K562 (cell line): ENCODE data around the gene IL31. TPM values are rescaled to one million over a fixed set of nuclear protein-coding genes. Genes with fewer than 3 reads are reported as not detected.

ENCODE experiments used
- CBX8 ChIP-seq: fragments of 200-600 bp; sonication (generic); IDR thresholded peaks from 2 replicates; pipeline ENCODE4 v1.6.1; 2012; ENCODE audit warnings: borderline replicate concordance, mixed run types, low read depth, mild to moderate bottlenecking, moderate library complexity, mixed read lengths, low read length, control low read depth, inconsistent platforms; ENCODE audit not compliant: poor library complexity, severe bottlenecking; ENCODE audit errors: extremely low read depth
- E2F4 ChIP-seq: sonication (generic); formaldehyde crosslinking; IDR thresholded peaks from 2 replicates; pipeline ENCODE4 v1.8.0; 2022; ENCODE audit warnings: mild to moderate bottlenecking, low read depth, missing genetic modification reagents
- MEIS2 ChIP-seq: fragments of 450-650 bp; IDR thresholded peaks from 2 replicates; pipeline ENCODE4 v1.6.1; 2014; ENCODE audit warnings: mild to moderate bottlenecking; ENCODE audit not compliant: partially characterized antibody
- NR1H2 ChIP-seq: sonication (generic); formaldehyde crosslinking; IDR thresholded peaks from 2 replicates; pipeline ENCODE4 v1.4.0; 2020; ENCODE audit warnings: mild to moderate bottlenecking, missing genetic modification reagents
- SNIP1 ChIP-seq: fragments of 450-650 bp; IDR thresholded peaks from 2 replicates; pipeline ENCODE4 v1.7.1; 2017; ENCODE audit warnings: low read depth, mild to moderate bottlenecking
- SRF ChIP-seq, 2 experiments: fragments of 250-450, 450-650 bp in 1 of 2; sonication (Bioruptor Pico) in 1 of 2; sonication (generic) in 1 of 2; formaldehyde crosslinking; IDR thresholded peaks; 2 replicates each; pipeline versions ENCODE4 v1.5.0 to v1.5.1; 2020 to 2022; ENCODE audit warnings: mild to moderate bottlenecking in 1 of 2, missing genetic modification reagents in 1 of 2
- polyA plus RNA-seq, 8 experiments: library from polyadenylated mRNA; depleted of rRNA in 4 of 8; stranded (reverse) in 5 of 8; unstranded in 3 of 8; fragments of >200 nt; fragmentation: Nextera tagmentation in 2 of 8; fragmentation: Illumina TruSeq in 1 of 8; extraction: Ambion mirVana in 2 of 8; extraction: Trizol in 1 of 8; gene quantifications; 2 replicates each; pipeline versions ENCODE4 v1.2.1 to v1.2.3, GENCODE V29; 2011 to 2014; ENCODE audit warnings: inconsistent platforms in 1 of 8, missing spikeins in 1 of 8
- total RNA-seq, 7 experiments: library from RNA; depleted of rRNA in 6 of 7; stranded (reverse); fragments of >200 nt in 6 of 7; fragmentation: Illumina TruSeq in 2 of 7; extraction: Trizol in 2 of 7; gene quantifications; 2 replicates each; pipeline versions ENCODE4 v1.2.1 to v1.2.3, GENCODE V29; 2011 to 2021; ENCODE audit warnings: low replicate concordance in 1 of 7
- TF ChIP-seq, protein P1 (sequence below): fragments of 200-800 bp; sonication (Bioruptor generic); IDR thresholded peaks from 2 replicates; pipeline ENCODE4 v1.6.1; 2017; ENCODE audit warnings: missing genetic modification characterization, missing compliant biosample characterization
- TF ChIP-seq, protein P2 (sequence below): fragments of 200-600 bp; sonication (generic); IDR thresholded peaks from one replicate; pipeline ENCODE4 v1.6.1; 2012; ENCODE audit warnings: mild to moderate bottlenecking, low read depth, low read length, inconsistent platforms
- TF ChIP-seq, protein P3 (sequence below): sonication (generic); formaldehyde crosslinking; IDR thresholded peaks from 2 replicates; pipeline ENCODE4 v1.8.0; 2022; ENCODE audit warnings: mild to moderate bottlenecking, missing genetic modification reagents

IL31 gene
- total and polyA plus RNA-seq, 9 of the 15 experiments (the other 6 are each of a cell fraction or from before 2014, with no cell fraction given), result not detected

DNA sequence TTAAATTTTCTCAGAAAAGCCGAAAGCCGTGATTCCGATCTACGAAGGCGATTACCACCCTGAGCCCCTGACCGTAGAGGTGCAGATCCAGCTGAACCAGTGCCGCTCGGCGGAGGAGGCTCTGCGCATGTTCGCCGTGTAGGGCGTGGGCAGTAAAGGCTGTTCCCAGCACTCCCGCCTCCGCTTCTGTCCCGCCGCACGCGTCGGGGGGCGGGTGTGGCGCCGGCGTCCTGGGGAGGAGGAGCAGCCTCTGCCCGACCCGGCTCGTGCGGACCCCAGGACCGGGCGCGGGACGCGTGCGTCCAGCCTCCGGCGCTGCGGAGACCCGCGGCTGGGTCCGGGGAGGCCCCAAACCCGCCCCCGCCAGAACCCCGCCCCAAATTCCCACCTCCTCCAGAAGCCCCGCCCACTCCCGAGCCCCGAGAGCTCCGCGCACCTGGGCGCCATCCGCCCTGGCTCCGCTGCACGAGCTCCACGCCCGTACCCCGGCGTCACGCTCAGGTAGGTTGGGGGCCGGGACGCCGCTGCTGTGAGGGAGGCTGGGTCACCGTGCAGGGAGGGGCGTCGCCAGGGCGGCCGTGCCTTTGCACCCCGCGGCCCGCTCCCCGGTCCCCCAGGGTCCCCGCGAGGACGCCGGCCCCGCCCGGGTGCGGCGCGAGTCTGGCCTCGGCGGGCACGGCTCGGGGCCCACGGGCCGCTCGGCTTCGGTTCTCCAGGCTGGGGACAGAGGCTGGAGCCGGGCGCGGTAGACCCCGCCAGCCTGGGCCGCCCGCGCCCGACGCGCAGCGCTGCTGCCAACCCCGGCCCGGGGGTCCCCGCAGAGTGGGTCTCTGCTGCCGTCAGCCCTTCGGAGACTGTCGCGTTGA lies 29.5 kb upstream of the IL31 start, which contains the start of gene B3GNT4 (continued):
- TF ChIP-seq, protein P1, sequence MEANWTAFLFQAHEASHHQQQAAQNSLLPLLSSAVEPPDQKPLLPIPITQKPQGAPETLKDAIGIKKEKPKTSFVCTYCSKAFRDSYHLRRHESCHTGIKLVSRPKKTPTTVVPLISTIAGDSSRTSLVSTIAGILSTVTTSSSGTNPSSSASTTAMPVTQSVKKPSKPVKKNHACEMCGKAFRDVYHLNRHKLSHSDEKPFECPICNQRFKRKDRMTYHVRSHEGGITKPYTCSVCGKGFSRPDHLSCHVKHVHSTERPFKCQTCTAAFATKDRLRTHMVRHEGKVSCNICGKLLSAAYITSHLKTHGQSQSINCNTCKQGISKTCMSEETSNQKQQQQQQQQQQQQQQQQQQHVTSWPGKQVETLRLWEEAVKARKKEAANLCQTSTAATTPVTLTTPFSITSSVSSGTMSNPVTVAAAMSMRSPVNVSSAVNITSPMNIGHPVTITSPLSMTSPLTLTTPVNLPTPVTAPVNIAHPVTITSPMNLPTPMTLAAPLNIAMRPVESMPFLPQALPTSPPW (CRISPR knock-in tag), result peak; percentile 66
- no peak for TF ChIP-seq E2F4 (CRISPR knock-in tag)
- no peak for TF ChIP-seq CBX8
- no peak for TF ChIP-seq NR1H2 (CRISPR knock-in tag)
- TF ChIP-seq, protein P2, sequence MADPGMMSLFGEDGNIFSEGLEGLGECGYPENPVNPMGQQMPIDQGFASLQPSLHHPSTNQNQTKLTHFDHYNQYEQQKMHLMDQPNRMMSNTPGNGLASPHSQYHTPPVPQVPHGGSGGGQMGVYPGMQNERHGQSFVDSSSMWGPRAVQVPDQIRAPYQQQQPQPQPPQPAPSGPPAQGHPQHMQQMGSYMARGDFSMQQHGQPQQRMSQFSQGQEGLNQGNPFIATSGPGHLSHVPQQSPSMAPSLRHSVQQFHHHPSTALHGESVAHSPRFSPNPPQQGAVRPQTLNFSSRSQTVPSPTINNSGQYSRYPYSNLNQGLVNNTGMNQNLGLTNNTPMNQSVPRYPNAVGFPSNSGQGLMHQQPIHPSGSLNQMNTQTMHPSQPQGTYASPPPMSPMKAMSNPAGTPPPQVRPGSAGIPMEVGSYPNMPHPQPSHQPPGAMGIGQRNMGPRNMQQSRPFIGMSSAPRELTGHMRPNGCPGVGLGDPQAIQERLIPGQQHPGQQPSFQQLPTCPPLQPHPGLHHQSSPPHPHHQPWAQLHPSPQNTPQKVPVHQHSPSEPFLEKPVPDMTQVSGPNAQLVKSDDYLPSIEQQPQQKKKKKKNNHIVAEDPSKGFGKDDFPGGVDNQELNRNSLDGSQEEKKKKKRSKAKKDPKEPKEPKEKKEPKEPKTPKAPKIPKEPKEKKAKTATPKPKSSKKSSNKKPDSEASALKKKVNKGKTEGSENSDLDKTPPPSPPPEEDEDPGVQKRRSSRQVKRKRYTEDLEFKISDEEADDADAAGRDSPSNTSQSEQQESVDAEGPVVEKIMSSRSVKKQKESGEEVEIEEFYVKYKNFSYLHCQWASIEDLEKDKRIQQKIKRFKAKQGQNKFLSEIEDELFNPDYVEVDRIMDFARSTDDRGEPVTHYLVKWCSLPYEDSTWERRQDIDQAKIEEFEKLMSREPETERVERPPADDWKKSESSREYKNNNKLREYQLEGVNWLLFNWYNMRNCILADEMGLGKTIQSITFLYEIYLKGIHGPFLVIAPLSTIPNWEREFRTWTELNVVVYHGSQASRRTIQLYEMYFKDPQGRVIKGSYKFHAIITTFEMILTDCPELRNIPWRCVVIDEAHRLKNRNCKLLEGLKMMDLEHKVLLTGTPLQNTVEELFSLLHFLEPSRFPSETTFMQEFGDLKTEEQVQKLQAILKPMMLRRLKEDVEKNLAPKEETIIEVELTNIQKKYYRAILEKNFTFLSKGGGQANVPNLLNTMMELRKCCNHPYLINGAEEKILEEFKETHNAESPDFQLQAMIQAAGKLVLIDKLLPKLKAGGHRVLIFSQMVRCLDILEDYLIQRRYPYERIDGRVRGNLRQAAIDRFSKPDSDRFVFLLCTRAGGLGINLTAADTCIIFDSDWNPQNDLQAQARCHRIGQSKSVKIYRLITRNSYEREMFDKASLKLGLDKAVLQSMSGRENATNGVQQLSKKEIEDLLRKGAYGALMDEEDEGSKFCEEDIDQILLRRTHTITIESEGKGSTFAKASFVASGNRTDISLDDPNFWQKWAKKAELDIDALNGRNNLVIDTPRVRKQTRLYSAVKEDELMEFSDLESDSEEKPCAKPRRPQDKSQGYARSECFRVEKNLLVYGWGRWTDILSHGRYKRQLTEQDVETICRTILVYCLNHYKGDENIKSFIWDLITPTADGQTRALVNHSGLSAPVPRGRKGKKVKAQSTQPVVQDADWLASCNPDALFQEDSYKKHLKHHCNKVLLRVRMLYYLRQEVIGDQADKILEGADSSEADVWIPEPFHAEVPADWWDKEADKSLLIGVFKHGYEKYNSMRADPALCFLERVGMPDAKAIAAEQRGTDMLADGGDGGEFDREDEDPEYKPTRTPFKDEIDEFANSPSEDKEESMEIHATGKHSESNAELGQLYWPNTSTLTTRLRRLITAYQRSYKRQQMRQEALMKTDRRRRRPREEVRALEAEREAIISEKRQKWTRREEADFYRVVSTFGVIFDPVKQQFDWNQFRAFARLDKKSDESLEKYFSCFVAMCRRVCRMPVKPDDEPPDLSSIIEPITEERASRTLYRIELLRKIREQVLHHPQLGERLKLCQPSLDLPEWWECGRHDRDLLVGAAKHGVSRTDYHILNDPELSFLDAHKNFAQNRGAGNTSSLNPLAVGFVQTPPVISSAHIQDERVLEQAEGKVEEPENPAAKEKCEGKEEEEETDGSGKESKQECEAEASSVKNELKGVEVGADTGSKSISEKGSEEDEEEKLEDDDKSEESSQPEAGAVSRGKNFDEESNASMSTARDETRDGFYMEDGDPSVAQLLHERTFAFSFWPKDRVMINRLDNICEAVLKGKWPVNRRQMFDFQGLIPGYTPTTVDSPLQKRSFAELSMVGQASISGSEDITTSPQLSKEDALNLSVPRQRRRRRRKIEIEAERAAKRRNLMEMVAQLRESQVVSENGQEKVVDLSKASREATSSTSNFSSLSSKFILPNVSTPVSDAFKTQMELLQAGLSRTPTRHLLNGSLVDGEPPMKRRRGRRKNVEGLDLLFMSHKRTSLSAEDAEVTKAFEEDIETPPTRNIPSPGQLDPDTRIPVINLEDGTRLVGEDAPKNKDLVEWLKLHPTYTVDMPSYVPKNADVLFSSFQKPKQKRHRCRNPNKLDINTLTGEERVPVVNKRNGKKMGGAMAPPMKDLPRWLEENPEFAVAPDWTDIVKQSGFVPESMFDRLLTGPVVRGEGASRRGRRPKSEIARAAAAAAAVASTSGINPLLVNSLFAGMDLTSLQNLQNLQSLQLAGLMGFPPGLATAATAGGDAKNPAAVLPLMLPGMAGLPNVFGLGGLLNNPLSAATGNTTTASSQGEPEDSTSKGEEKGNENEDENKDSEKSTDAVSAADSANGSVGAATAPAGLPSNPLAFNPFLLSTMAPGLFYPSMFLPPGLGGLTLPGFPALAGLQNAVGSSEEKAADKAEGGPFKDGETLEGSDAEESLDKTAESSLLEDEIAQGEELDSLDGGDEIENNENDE, result no peak
- TF ChIP-seq SNIP1, result no peak
- peak; percentile 49 for TF ChIP-seq MEIS2
- TF ChIP-seq, protein P3, sequence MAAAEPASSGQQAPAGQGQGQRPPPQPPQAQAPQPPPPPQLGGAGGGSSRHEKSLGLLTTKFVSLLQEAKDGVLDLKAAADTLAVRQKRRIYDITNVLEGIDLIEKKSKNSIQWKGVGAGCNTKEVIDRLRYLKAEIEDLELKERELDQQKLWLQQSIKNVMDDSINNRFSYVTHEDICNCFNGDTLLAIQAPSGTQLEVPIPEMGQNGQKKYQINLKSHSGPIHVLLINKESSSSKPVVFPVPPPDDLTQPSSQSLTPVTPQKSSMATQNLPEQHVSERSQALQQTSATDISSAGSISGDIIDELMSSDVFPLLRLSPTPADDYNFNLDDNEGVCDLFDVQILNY (CRISPR knock-in tag), result no peak
- TF ChIP-seq SRF (CRISPR knock-in tag; IDR thresholded peaks at IDR 0.05), result no peak
